NCI-H69 (cell line): ENCODE data around the gene ZNF469.

Experiments
- DNase-seq: peaks from one replicate; lab custom pipeline; 2025; lab: John Stamatoyannopoulos, UW

Gene ZNF469

DNA sequence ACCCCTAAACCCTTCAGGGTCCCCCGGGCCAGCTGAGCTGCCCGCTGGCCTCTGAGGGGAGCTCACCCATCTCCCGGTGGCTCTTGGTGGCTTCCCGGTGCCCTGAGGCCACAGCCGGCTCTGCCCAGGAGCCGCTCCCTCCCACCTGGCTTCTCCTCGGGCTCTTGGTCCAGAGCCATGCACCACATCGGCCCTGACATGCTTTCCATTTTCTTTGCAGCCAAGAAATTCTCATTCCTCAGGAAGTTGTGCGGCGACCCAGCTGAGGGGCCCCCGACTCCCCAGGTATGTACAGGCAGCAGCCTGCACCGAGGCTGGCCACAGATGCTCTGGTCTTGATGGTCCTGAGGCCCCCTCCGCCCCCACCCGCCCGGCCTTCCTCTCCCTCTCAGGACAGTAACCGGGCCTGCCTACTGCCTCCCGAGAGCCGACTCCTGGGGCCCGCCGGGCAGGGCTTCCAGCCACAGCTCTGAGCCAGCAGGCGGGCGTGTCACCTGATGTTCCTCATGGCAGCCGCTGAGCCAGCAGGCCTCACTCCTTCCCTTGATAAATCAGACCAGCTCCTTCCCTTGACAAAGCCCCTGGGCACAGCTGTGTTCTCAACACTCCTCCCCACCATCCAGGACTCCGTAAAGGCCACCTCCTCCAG, 42.0 kb downstream of the ZNF469 start:
- no peak for DNase-seq

DNA sequence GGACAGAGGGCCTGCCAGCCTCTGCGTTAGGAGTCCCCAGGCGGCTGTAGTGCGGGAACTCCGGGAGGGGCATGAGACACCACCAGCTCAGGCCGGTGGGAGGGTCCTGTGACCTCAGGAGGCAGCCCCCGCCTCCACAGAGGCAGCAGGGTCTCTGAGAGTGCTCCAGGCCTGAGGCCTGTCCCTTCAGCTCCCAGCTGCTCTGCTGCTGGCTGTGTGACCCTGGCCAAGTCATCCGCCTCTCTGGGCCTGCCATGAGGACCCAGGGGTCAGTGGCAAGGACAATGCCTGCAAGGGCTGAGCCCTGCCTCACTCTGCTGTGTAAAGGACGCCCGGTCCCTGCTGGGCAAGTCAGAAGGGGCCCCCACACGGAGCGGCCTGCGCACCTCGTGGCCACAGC, 43.3 kb downstream of the ZNF469 start:
- DNase-seq, result no peak

DNA sequence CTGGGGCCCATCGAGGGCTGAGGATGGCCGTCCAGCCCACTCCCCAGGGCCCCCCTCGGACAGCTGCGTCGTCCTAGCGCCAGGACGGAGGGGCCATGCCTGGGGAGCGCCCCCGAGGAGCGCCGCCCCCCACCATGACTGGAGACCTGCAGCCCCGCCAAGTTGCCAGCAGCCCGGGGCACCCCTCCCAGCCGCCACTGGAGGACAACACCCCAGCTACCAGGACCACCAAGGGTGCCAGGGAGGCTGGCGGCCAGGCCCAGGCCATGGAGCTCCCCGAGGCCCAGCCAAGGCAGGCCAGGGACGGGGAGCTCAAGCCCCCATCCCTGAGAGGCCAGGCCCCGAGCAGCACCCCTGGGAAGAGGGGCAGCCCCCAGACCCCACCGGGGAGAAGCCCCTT, 44.6 kb downstream of the ZNF469 start:
- no peak for DNase-seq

DNA sequence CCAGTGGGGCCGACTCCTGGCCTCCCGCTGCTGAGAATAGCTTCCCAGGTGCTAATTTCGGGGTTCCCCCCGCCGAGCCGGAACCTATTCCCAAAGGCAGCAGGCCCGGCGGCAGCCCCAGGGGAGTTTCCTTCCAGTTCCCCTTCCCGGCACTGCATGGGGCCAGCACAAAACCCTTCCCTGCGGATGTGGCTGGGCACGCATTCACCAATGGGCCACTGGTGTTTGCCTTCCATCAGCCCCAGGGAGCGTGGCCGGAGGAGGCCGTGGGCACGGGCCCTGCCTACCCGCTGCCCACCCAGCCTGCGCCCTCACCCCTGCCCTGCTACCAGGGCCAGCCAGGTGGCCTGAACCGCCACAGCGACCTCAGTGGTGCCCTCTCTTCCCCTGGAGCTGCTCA, 45.4 kb downstream of the ZNF469 start:
- DNase-seq, result no peak

DNA sequence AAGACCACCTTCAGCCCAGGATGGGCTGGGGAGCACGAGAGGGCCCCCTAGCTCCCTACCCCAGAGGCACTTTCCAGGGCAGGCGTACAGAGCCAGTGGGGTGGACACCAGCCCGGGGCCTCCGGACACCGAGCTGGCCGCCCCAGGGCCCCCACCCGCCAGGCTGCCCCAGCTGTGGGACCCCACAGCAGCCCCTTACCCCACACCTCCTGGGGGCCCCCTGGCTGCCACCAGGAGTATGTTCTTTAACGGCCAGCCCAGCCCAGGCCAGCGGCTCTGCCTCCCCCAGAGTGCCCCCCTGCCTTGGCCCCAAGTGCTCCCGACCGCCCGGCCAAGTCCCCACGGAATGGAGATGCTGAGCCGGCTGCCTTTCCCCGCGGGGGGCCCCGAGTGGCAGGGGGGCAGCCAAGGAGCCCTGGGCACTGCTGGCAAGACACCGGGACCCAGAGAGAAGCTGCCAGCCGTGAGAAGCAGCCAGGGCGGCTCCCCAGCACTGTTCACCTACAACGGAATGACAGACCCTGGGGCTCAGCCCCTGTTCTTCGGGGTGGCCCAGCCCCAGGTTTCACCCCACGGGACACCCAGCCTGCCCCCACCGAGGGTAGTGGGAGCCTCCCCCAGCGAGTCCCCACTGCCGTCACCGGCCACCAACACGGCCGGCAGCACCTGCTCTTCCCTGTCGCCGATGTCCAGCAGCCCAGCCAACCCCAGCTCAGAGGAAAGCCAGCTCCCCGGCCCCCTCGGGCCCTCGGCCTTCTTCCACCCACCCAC, 46.0 kb downstream of the ZNF469 start:
- DNase-seq, result no peak

DNA sequence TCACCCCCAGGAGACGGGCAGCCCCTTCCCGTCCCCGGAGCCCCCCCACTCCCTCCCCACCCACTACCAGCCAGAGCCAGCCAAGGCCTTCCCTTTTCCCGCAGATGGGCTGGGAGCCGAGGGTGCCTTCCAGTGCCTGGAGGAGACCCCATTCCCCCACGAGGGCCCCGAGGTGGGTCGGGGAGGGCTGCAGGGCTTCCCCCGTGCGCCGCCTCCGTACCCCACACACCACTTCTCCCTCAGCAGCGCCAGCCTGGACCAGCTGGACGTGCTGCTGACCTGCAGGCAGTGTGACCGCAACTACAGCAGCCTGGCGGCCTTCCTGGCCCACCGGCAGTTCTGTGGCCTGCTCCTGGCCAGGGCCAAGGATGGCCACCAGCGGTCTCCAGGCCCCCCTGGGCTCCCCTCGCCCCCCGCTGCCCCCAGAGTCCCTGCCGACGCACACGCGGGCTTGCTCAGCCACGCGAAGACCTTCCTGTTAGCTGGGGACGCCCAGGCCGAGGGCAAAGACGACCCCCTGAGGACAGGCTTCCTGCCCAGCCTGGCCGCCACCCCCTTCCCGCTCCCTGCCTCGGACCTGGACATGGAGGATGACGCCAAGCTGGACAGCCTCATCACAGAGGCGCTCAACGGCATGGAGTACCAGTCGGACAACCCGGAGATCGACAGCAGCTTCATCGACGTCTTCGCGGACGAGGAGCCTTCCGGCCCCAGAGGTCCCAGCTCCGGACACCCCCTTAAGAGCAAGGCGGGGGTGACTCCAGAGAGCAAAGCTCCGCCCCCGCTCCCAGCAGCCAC, 46.8 kb downstream of the ZNF469 start:
- DNase-seq, result no peak

DNA sequence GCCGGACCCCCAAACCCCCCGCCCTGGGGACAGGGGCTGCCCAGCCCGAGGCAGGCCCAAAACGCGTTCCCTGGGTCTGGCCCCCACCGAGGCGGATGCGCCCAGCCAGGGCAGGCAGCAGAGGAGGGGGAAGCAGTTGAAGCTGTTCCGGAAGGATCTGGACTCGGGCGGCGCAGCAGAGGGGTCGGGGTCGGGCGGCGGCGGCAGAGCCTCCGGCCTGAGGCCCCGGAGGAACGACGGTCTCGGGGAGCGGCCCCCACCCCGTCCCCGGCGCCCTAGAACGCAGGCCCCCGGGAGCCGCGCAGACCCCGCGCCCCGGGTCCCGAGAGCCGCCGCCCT, 47.4 kb downstream of the ZNF469 start:
- no peak for DNase-seq

DNA sequence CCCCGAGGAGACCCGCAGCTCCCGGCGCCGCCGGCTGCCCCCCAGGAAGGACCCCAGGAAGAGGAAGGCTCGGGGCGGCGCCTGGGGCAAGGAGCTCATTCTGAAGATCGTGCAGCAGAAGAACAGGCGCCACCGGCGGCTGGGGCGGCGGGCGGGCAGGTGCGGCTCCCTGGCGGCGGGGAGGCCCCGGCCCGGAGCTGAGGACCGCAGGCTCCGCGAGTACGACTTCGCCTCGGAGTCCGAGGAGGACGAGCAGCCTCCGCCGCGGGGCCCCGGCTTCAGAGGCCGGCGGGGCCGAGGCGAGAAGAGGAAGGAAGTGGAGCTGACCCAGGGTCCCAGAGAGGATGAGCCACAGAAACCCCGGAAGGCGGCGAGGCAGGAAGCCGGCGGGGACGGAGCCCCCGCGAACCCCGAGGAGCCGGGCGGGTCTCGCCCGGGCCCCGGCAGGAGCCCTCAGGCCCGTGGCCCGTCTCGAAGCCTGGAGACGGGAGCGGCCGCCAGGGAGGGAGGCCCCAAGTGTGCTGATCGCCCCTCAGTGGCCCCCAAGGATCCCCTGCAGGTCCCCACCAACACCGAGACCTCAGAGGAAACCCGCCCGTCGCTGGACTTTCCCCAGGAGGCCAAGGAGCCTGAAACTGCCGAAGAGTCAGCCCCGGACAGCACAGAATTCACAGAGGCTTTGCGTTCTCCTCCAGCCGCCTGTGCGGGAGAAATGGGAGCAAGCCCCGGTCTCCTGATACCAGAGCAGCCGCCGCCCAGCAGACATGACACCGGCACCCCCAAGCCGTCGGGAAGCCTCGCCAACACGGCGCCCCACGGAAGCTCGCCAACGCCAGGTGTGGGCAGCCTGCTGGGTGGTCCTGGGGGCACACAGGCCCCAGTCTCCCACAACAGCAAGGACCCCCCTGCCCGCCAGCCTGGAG, 48.0 kb downstream of the ZNF469 start:
- peak; percentile 13 for DNase-seq

DNA sequence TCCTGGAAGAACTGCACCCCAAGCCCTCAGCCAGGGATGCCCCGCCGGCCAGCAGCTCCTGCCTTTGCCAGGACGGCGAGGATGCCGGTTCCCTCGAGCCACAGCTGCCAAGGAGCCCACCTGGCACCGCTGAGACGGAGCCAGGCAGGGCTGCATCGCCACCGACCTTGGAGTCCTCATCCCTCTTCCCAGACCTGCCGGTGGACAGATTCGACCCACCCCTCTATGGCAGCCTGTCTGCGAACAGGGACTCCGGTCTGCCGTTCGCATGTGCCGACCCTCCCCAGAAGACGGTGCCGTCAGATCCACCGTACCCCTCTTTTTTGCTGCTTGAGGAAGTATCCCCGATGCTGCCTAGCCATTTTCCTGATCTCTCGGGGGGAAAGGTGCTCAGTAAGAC, 48.9 kb downstream of the ZNF469 start:
- no peak for DNase-seq

DNA sequence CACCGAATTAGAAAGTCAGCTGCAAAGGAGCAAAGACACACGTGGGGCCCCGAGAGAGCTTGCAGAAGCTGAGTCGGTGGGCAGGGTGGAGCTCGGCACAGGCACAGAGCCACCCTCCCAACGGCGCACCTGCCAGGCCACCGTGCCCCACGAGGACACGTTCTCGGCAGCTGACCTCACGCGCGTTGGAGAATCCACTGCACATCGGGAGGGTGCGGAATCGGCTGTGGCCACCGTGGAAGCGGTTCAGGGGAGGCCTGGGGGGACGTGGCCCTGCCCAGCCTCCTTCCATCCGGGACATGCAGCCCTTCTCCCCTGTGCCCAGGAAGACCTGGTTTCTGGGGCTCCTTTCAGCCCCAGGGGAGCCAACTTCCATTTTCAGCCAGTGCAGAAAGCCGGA, 49.4 kb downstream of the ZNF469 start:
- DNase-seq, result no peak
